SK-N-SH (cell line): Measurements from ENCODE around the gene DGKZ. TPM values are rescaled to one million over a fixed set of nuclear protein-coding genes. Genes with fewer than 3 reads are reported as not detected.

Source experiments
- CTCF ChIA-PET: fragments of 300-600, 350-600 bp; formaldehyde crosslinking; extraction: SDS; loops from one replicate; lab custom pipeline; 2021; lab: Yijun Ruan, JAX
- POLR2A ChIA-PET: fragments of 350-600 bp; sonication (Branson Sonifier 250); formaldehyde crosslinking; extraction: SDS; loops from one replicate; lab custom pipeline; 2020; ENCODE audit warnings: antibody characterized with exemption, inconsistent platforms; lab: Yijun Ruan, JAX
- DNase-seq: peaks from one replicate; pipeline ENCODE4 v3.0.0; 2012
- H2AFZ ChIP-seq: fragments of 200-600 bp; sonication (generic); 2 replicates; pipeline ENCODE4 v1.8.1; 2016; ENCODE audit warnings: antibody characterized with exemption, mild to moderate bottlenecking, low read depth
- H3F3A ChIP-seq: fragments of 200-600 bp; sonication (generic); replicated peaks from 2 replicates; pipeline ENCODE3; 2016; ENCODE audit warnings: antibody characterized with exemption, mild to moderate bottlenecking; ENCODE audit not compliant: insufficient read depth
- H3K27ac ChIP-seq, 2 experiments: fragments of 200-500 bp in 1 of 2; fragments of 200-600 bp in 1 of 2; sonication (Bioruptor generic) in 1 of 2; sonication (generic), shearing (Covaris generic) in 1 of 2; 2 replicates each; pipeline versions ENCODE4 v1.5.1 to v1.6.1; 2014 to 2016; ENCODE audit warnings: low read depth in 2 of 2, inconsistent platforms in 1 of 2, low read length in 1 of 2, mild to moderate bottlenecking in 1 of 2, mixed read lengths in 1 of 2
- H3K27me3 ChIP-seq: fragments of 200-600 bp; sonication (generic), shearing (Covaris generic); 2 replicates; pipeline ENCODE4 v1.6.1; 2016; ENCODE audit warnings: mixed run types; ENCODE audit not compliant: insufficient read depth
- H3K36me3 ChIP-seq, 2 experiments: fragments of 200-500 bp in 1 of 2; fragments of 200-600 bp in 1 of 2; sonication (Bioruptor generic) in 1 of 2; sonication (generic) in 1 of 2; replicated peaks in 1 of 2; 2 replicates each; pipeline versions ENCODE3 to v1.5.1; 2014 to 2016; ENCODE audit warnings: low read length in 1 of 2, mild to moderate bottlenecking in 1 of 2; ENCODE audit not compliant: insufficient read depth in 2 of 2, control insufficient read depth in 1 of 2
- H3K4me1 ChIP-seq, 2 experiments: fragments of 200-500 bp in 1 of 2; fragments of 200-600 bp in 1 of 2; sonication (Bioruptor generic) in 1 of 2; sonication (generic), shearing (Covaris generic) in 1 of 2; 2 replicates each; pipeline versions ENCODE4 v1.5.1 to v1.6.1; 2014 to 2016; ENCODE audit warnings: low read depth in 1 of 2, low read length in 1 of 2, mixed run types in 1 of 2; ENCODE audit not compliant: insufficient read depth in 2 of 2, control insufficient read depth in 1 of 2
- H3K4me2 ChIP-seq: fragments of 200-600 bp; sonication (generic), shearing (Covaris generic); 2 replicates; pipeline ENCODE4 v1.6.1; 2017; ENCODE audit warnings: mixed run types
- H3K4me3 ChIP-seq, 2 experiments: fragments of 200-500 bp in 1 of 2; fragments of 200-600 bp in 1 of 2; sonication (Bioruptor generic) in 1 of 2; sonication (generic), shearing (Covaris generic) in 1 of 2; 2 replicates each; pipeline versions ENCODE4 v1.5.1 to v1.8.1; 2014 to 2016; ENCODE audit warnings: low read depth in 2 of 2, inconsistent platforms in 1 of 2, low read length in 1 of 2, mild to moderate bottlenecking in 1 of 2, mixed read lengths in 1 of 2, moderate library complexity in 1 of 2
- H3K79me2 ChIP-seq: fragments of 200-600 bp; sonication (generic); 2 replicates; pipeline ENCODE4 v1.8.1; 2017; ENCODE audit warnings: mild to moderate bottlenecking; ENCODE audit not compliant: insufficient read depth
- H3K9ac ChIP-seq: fragments of 200-600 bp; sonication (generic); 2 replicates; pipeline ENCODE4 v1.6.1; 2017; ENCODE audit warnings: mixed run types
- H3K9me2 ChIP-seq: fragments of 200-600 bp; sonication (generic); 2 replicates; pipeline ENCODE4 v1.6.1; 2017; ENCODE audit warnings: mixed run types
- H3K9me3 ChIP-seq: fragments of 200-600 bp; sonication (generic); 2 replicates; pipeline ENCODE4 v1.6.1; 2017; ENCODE audit warnings: mixed run types, mild to moderate bottlenecking, moderate library complexity
- H4K20me1 ChIP-seq: fragments of 200-600 bp; sonication (generic); 2 replicates; pipeline ENCODE4 v1.6.1; 2017; ENCODE audit warnings: mild to moderate bottlenecking, mixed run types; ENCODE audit not compliant: insufficient read depth
- CHD2 ChIP-seq: fragments of 150-350 bp; IDR thresholded peaks from 2 replicates; pipeline ENCODE4 v1.6.1; 2018; ENCODE audit warnings: low read length; ENCODE audit not compliant: partially characterized antibody
- FOXM1 ChIP-seq: IDR thresholded peaks from 2 replicates; pipeline ENCODE4 v1.4.0; 2012; ENCODE audit warnings: low read depth, mild to moderate bottlenecking
- GATA2 ChIP-seq: sonication (generic); formaldehyde crosslinking; IDR thresholded peaks from 2 replicates; pipeline ENCODE4 v1.5.0; 2020; ENCODE audit warnings: mild to moderate bottlenecking, missing genetic modification reagents
- JUND ChIP-seq: IDR thresholded peaks from 2 replicates; pipeline ENCODE4 v1.4.0; 2012
- MEF2A ChIP-seq: IDR thresholded peaks from 2 replicates; pipeline ENCODE4 v1.4.0; 2012; ENCODE audit warnings: low read depth, borderline replicate concordance
- NRF1 ChIP-seq: IDR thresholded peaks from 2 replicates; pipeline ENCODE4 v1.6.1; 2012; ENCODE audit warnings: low read depth, mild to moderate bottlenecking, low read length
- POLR2AphosphoS5 ChIP-seq: IDR thresholded peaks from 2 replicates; pipeline ENCODE4 v1.6.1; 2012; ENCODE audit warnings: low read depth, low read length
- RAD21 ChIP-seq: IDR thresholded peaks from 2 replicates; pipeline ENCODE4 v1.6.1; 2012; ENCODE audit warnings: mild to moderate bottlenecking, low read length
- RCOR1 ChIP-seq: fragments of 150-350 bp; IDR thresholded peaks from 2 replicates; pipeline ENCODE4 v1.6.1; 2017; ENCODE audit warnings: antibody characterized with exemption, low read length
- RFX5 ChIP-seq: IDR thresholded peaks from 2 replicates; pipeline ENCODE4 v1.6.1; 2012; ENCODE audit warnings: mild to moderate bottlenecking, improper control_type of control experiment, low read length
- SMC3 ChIP-seq: IDR thresholded peaks from 2 replicates; pipeline ENCODE4 v1.6.1; 2012; ENCODE audit warnings: low read depth, low read length, improper control_type of control experiment
- TAF1 ChIP-seq: IDR thresholded peaks from 2 replicates; pipeline ENCODE4 v1.6.1; 2012; ENCODE audit warnings: low read depth, mild to moderate bottlenecking, low read length, moderate library complexity, borderline replicate concordance
- USF1 ChIP-seq: IDR thresholded peaks from 2 replicates; pipeline ENCODE4 v1.4.0; 2012; ENCODE audit warnings: low read depth, borderline replicate concordance
- ZBTB33 ChIP-seq: IDR thresholded peaks from 2 replicates; pipeline ENCODE4 v1.4.0; 2012; ENCODE audit warnings: low read depth, borderline replicate concordance
- WGBS: methylation state at CpG from one replicate; pipeline ENCODE4 v1.1.6; 2017; ENCODE audit warnings: low lambda C conversion rate; 5-methylcytosine and 5-hydroxymethylcytosine counted together
- polyA plus RNA-seq, 3 experiments: library from polyadenylated mRNA; depleted of rRNA; stranded (reverse); fragments of >200 nt; gene quantifications; 2 replicates each; pipeline ENCODE4 v1.2.3, GENCODE V29; 2012

The DGKZ gene
- polyA plus RNA-seq, 1 of the 3 experiments (the other 2 are of a cell fraction) = 33.2 TPM

GRCh38 chr11:46414879-46415278 is 67.6 kb downstream of the DGKZ start:
- Histone ChIP-seq H3K27me3 (no peaks in the 10 kb centered on the region), H3K36me3 (peaks cover 11 to 32% of the 10 kb centered on the region in 2 experiments), H3K27ac (no peak overlapping the region), H3K9me3 (no peaks in the 10 kb centered on the region), H3K4me3 (no peak overlapping the region), H3K4me2 (no peak overlapping the region), H3K9ac (no peak overlapping the region), H3K4me1 (peaks cover 3 to 10% of the 10 kb centered on the region in 2 experiments; a peak in 2 of 4 replicates), H3F3A (no peaks in the 10 kb centered on the region), H3K9me2 (no peaks in the 10 kb centered on the region), H2AFZ (no peak overlapping the region), H3K79me2 (no peaks in the 10 kb centered on the region), H4K20me1 (no peaks in the 10 kb centered on the region)
- no peak for DNase-seq
- CTCF ChIA-PET = interaction anchor here (0.9 to 2.7 kb wide), 4 partner anchors 23 to 114 kb away, joined by 4 to 8 read pairs (median 6); partner anchors contain the start of gene CHRM4
- TF ChIP-seq NRF1 = no peak
- 50% methylated on average over 2 of the region's 3 CpGs for WGBS
- POLR2A ChIA-PET = no interaction called here

GRCh38 chr11:46417711-46418110 is 70.4 kb downstream of the DGKZ start:
- H3K4me2 ChIP-seq = no peak overlapping the region
- CTCF ChIA-PET = interaction anchor here (2.0 kb wide), 1 partner anchor 28 kb away, joined by 9 read pairs; no protein-coding TSS in a partner anchor

More at GRCh38 chr11:46417711-46418110, 70.4 kb downstream of the DGKZ start:
- POLR2A ChIA-PET = interaction anchor here (0.6 kb wide), 1 partner anchor 9 kb away, joined by 3 read pairs; no protein-coding TSS in a partner anchor
- Histone ChIP-seq H3K4me1 (peaks cover 3 to 10% of the 10 kb centered on the region in 2 experiments; a peak in 2 of 4 replicates), H3K27me3 (no peaks in the 10 kb centered on the region), H3K36me3 (peaks cover 11 to 45% of the 10 kb centered on the region in 2 experiments), H3K9ac (no peak overlapping the region), H3K9me2 (no peaks in the 10 kb centered on the region), H4K20me1 (no peaks in the 10 kb centered on the region), H3K27ac (no peak overlapping the region), H2AFZ (no peak overlapping the region)
- no peak for DNase-seq
- WGBS = 95% methylated on average over 7 of the region's 7 CpGs
- TF ChIP-seq CHD2 (no peak), RCOR1 (no peak), SMC3 (no peak), ZBTB33 (no peak), RFX5 (no peak), USF1 (no peak), GATA2 (CRISPR knock-in tag) (no peak), MEF2A (no peak), POLR2AphosphoS5 (no peak), FOXM1 (no peak), RAD21 (no peak), JUND (no peak), TAF1 (no peak)
- TF ChIP-seq, all 33 proteins: peak for 0
- Histone ChIP-seq H3K4me3 (no peak overlapping the region), H3F3A (no peaks in the 10 kb centered on the region), H3K79me2 (no peaks in the 10 kb centered on the region), H3K9me3 (no peaks in the 10 kb centered on the region)
